ENCODE data around the gene TTC33. TPM values are rescaled to one million over a fixed set of nuclear protein-coding genes. Genes with fewer than 3 reads are reported as not detected.

The TTC33 gene
- polyA plus RNA-seq, 1 donor from 2014 or later = 73.5 TPM

- no peak overlapping the region for H3K27ac ChIP-seq (ENCODE audit: low read length)
- H3K4me2 ChIP-seq (ENCODE audit: low read length) = no peak overlapping the region
- H3F3A ChIP-seq (ENCODE audit: insufficient read depth, low read length, poor library complexity, severe bottlenecking) = no peaks in the 10 kb centered on the region
- no peak overlapping the region for H3K4me3 ChIP-seq (ENCODE audit: low read length)
- no peaks in the 10 kb centered on the region for H4K20me1 ChIP-seq (ENCODE audit: insufficient read depth)
- no peaks in the 10 kb centered on the region for H3K9me3 ChIP-seq (ENCODE audit: low read length)
- no peak overlapping the region for H3K9ac ChIP-seq (ENCODE audit: low read length)
- TF ChIP-seq TAF1 (IDR thresholded peaks at IDR 0.05; ENCODE audit: low read depth) (no peak), MXI1 (conservative IDR thresholded peaks at IDR 0.05; ENCODE audit: poor library complexity, severe bottlenecking) (no peak), POLR2AphosphoS5 (IDR thresholded peaks at IDR 0.05) (no peak)
- TF ChIP-seq, protein P1, sequence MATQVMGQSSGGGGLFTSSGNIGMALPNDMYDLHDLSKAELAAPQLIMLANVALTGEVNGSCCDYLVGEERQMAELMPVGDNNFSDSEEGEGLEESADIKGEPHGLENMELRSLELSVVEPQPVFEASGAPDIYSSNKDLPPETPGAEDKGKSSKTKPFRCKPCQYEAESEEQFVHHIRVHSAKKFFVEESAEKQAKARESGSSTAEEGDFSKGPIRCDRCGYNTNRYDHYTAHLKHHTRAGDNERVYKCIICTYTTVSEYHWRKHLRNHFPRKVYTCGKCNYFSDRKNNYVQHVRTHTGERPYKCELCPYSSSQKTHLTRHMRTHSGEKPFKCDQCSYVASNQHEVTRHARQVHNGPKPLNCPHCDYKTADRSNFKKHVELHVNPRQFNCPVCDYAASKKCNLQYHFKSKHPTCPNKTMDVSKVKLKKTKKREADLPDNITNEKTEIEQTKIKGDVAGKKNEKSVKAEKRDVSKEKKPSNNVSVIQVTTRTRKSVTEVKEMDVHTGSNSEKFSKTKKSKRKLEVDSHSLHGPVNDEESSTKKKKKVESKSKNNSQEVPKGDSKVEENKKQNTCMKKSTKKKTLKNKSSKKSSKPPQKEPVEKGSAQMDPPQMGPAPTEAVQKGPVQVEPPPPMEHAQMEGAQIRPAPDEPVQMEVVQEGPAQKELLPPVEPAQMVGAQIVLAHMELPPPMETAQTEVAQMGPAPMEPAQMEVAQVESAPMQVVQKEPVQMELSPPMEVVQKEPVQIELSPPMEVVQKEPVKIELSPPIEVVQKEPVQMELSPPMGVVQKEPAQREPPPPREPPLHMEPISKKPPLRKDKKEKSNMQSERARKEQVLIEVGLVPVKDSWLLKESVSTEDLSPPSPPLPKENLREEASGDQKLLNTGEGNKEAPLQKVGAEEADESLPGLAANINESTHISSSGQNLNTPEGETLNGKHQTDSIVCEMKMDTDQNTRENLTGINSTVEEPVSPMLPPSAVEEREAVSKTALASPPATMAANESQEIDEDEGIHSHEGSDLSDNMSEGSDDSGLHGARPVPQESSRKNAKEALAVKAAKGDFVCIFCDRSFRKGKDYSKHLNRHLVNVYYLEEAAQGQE (IDR thresholded peaks at IDR 0.05; ENCODE audit: borderline replicate concordance) = no peak
- H3K27me3 ChIP-seq (ENCODE audit: insufficient read depth, low read depth, low read length) = no peaks in the 10 kb centered on the region
- no peaks in the 10 kb centered on the region for H3K9me2 ChIP-seq (ENCODE audit: insufficient read depth, low read length)
- H3K36me3 ChIP-seq (ENCODE audit: insufficient read depth, low read length) = no peaks in the 10 kb centered on the region
- no peak overlapping the region for H2AFZ ChIP-seq (ENCODE audit: low read depth, low read length)
- H3K79me2 ChIP-seq (replicated peaks; ENCODE audit: insufficient read depth, low read length) = no peaks in the 10 kb centered on the region
These were observed 149.5 kb downstream of the TTC33 start for GRCh38 chr5:40606077-40606765.

DNA sequence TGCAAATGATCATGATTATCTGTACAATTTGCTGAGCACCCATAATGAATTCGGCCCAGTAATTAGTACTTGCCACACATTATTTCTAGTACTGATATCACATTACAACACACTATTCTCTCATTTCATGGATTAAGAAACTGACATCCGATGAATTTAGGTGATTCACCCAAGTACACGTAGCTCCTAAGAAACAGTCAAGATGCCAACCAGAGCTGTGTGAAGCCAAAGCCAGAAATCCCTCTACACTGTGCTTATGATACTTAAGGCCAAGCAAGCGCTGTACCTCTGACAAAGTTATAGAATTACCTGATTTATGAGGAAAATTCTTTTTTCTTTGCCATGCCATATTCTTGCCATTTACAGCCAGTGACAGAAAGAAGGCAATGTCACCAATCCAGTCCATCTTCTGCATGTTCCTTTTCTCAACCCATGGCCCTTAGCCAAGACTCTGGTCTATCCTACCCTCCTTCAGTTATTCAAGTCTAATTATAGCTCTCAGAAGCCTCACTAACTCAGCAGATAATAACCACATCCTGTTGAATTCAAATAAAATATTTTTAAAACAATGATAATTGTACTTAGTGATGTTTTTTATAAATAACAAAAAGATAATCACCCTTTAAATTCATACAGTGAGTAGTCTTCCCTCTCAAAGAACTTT is 150.3 kb downstream of the TTC33 start:
- H3F3A ChIP-seq (ENCODE audit: insufficient read depth, low read length, poor library complexity, severe bottlenecking) = no peaks in the 10 kb centered on the region
- no peaks in the 10 kb centered on the region for H3K9me3 ChIP-seq (ENCODE audit: low read length)
- no peak overlapping the region for H3K9ac ChIP-seq (ENCODE audit: low read length)
- TF ChIP-seq POLR2AphosphoS5 (IDR thresholded peaks at IDR 0.05) (no peak), TAF1 (IDR thresholded peaks at IDR 0.05; ENCODE audit: low read depth) (no peak), RAD21 (conservative IDR thresholded peaks at IDR 0.05) (no peak), EP300 (conservative IDR thresholded peaks at IDR 0.05; ENCODE audit: poor library complexity, severe bottlenecking) (no peak), SMC3 (conservative IDR thresholded peaks at IDR 0.05; ENCODE audit: poor library complexity) (no peak), MXI1 (conservative IDR thresholded peaks at IDR 0.05; ENCODE audit: poor library complexity, severe bottlenecking) (no peak), EZH2 (IDR thresholded peaks at IDR 0.05; ENCODE audit: borderline replicate concordance, insufficient read depth, low read length, poor library complexity, severe bottlenecking) (no peak)
- TF ChIP-seq, protein P2, sequence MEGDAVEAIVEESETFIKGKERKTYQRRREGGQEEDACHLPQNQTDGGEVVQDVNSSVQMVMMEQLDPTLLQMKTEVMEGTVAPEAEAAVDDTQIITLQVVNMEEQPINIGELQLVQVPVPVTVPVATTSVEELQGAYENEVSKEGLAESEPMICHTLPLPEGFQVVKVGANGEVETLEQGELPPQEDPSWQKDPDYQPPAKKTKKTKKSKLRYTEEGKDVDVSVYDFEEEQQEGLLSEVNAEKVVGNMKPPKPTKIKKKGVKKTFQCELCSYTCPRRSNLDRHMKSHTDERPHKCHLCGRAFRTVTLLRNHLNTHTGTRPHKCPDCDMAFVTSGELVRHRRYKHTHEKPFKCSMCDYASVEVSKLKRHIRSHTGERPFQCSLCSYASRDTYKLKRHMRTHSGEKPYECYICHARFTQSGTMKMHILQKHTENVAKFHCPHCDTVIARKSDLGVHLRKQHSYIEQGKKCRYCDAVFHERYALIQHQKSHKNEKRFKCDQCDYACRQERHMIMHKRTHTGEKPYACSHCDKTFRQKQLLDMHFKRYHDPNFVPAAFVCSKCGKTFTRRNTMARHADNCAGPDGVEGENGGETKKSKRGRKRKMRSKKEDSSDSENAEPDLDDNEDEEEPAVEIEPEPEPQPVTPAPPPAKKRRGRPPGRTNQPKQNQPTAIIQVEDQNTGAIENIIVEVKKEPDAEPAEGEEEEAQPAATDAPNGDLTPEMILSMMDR (IDR thresholded peaks at IDR 0.05; ENCODE audit: poor library complexity, severe bottlenecking) = no peak
- TF ChIP-seq, protein P1 (IDR thresholded peaks at IDR 0.05; ENCODE audit: borderline replicate concordance) = no peak
- no peaks in the 10 kb centered on the region for H3K27me3 ChIP-seq (ENCODE audit: insufficient read depth, low read depth, low read length)
- no peaks in the 10 kb centered on the region for H4K20me1 ChIP-seq (ENCODE audit: insufficient read depth)
- H3K4me3 ChIP-seq (ENCODE audit: low read length) = no peak overlapping the region
- no peaks in the 10 kb centered on the region for H3K79me2 ChIP-seq (replicated peaks; ENCODE audit: insufficient read depth, low read length)
- H3K9me2 ChIP-seq (ENCODE audit: insufficient read depth, low read length) = no peaks in the 10 kb centered on the region
- H2AFZ ChIP-seq (ENCODE audit: low read depth, low read length) = no peak overlapping the region
- H3K36me3 ChIP-seq (ENCODE audit: insufficient read depth, low read length) = no peaks in the 10 kb centered on the region
- no peak overlapping the region for H3K27ac ChIP-seq (ENCODE audit: low read length)
- H3K4me2 ChIP-seq (ENCODE audit: low read length) = no peak overlapping the region

All from neural cell (in vitro differentiated cells).